OCI-LY1 (cell line): ENCODE data around the gene PHLDB3.
A peak's percentile ranks its signal among the peaks of the same experiment; 100 is the strongest.

ENCODE experiments used
- EZH2 ChIP-seq: fragments of 200-600 bp; sonication (generic), shearing (Covaris generic); IDR thresholded peaks from 2 replicates; pipeline ENCODE4 v1.8.0; 2017; ENCODE audit warnings: borderline replicate concordance, mixed run types, mild to moderate bottlenecking, antibody characterized with exemption, low read length, moderate library complexity, mixed read lengths
- TF ChIP-seq, protein P1 (sequence below): fragments of 200-600 bp; sonication (generic), shearing (Covaris generic); IDR thresholded peaks from 2 replicates; pipeline ENCODE4 v1.5.1; 2017; ENCODE audit warnings: mild to moderate bottlenecking, antibody characterized with exemption, low read length, moderate library complexity, mixed read lengths

DNA sequence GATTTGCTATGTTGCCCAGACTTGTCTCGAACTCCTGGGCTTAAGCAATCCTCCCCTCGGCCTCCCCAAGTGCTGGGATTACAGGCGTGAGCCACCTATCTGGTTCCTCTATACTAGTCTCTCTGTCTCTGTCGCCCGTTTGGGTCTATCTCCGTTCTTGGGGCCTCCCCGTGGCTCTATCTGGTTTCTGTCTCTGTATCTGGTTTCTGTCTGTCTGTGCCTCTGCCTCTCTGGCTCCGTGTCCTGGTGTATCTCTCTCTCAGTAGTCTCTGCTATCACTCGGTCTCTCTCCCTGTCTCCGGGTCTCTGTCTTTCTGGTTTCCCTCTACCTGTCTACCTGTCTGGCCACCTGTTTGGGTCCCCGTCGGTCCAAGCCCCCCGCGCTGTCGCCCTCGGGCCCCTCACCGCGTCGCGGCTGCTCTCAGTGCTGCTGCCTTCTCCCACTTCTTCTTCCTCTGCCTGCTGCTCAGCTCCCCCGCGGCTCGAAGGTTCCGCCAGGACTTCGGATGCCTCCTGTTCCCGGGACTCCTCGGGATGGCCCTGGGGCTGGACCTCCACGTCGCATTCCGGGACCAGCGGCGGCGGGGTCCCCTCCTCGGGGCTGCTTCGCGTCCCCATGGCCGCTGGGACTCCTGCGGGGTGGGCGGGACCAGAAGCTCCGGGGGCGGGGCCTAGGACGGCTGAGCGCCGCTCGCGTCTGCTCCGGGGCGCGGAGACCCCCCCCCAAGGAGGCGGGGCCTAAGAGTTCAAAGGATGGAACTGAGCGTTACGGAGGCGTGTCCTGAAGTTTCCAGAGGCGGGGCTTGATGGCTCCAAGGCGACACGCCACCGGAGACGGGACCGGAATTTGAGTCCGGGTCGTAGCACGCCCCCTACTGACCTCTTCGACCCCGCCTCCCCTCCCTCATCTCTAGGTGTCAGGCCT is 783 bp downstream of the PHLDB3 start:
- TF ChIP-seq, protein P1, sequence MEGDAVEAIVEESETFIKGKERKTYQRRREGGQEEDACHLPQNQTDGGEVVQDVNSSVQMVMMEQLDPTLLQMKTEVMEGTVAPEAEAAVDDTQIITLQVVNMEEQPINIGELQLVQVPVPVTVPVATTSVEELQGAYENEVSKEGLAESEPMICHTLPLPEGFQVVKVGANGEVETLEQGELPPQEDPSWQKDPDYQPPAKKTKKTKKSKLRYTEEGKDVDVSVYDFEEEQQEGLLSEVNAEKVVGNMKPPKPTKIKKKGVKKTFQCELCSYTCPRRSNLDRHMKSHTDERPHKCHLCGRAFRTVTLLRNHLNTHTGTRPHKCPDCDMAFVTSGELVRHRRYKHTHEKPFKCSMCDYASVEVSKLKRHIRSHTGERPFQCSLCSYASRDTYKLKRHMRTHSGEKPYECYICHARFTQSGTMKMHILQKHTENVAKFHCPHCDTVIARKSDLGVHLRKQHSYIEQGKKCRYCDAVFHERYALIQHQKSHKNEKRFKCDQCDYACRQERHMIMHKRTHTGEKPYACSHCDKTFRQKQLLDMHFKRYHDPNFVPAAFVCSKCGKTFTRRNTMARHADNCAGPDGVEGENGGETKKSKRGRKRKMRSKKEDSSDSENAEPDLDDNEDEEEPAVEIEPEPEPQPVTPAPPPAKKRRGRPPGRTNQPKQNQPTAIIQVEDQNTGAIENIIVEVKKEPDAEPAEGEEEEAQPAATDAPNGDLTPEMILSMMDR = peak; percentile 57
- no peak for TF ChIP-seq EZH2
